H1 (cell line): ENCODE measurements around the gene NKX2-4. TPM values are rescaled to one million over a fixed set of nuclear protein-coding genes. Genes with fewer than 3 reads are reported as not detected.

ENCODE experiments used
- CTCF ChIA-PET: fragments of 300-600 bp; sonication (Branson Sonifier 250); formaldehyde crosslinking; loops from one replicate; lab custom pipeline; 2021; ENCODE audit not compliant: partially characterized antibody; lab: Charles Lee
- POLR2A ChIA-PET: fragments of 300-600 bp; sonication (Branson Sonifier 250); formaldehyde crosslinking; loops from one replicate; lab custom pipeline; 2021; ENCODE audit warnings: inconsistent platforms; ENCODE audit not compliant: partially characterized antibody; lab: Charles Lee
- DNase-seq, 2 experiments: peaks; one replicate each; pipeline versions ENCODE4 v3.0.0 to v3.0.0-alpha.2; 2010 to 2022; ENCODE audit warnings: low spot score in 2 of 2, low read depth in 1 of 2, mixed read lengths in 1 of 2
- FAIRE-seq: peaks from 2 replicates; lab custom pipeline; 2011; peaks lifted over from hg19 to GRCh38; lab: Jason Lieb, UNC
- H2AFZ ChIP-seq: 2 replicates; pipeline ENCODE4 v1.8.1; 2012; ENCODE audit warnings: low read length, inconsistent platforms
- H2AK5ac ChIP-seq: 2 replicates; pipeline ENCODE4 v1.6.1; 2013; ENCODE audit warnings: low read depth, low read length
- H2BK120ac ChIP-seq: replicated peaks from 2 replicates; pipeline ENCODE3; 2013; ENCODE audit warnings: low read depth, low read length, inconsistent platforms
- H2BK12ac ChIP-seq: 2 replicates; pipeline ENCODE4 v1.6.1; 2013; ENCODE audit warnings: low read depth, low read length
- H2BK15ac ChIP-seq: 2 replicates; pipeline ENCODE4 v1.6.1; 2013; ENCODE audit warnings: low read length
- H2BK20ac ChIP-seq: 2 replicates; pipeline ENCODE4 v1.6.1; 2013; ENCODE audit warnings: low read length
- H2BK5ac ChIP-seq: 2 replicates; pipeline ENCODE4 v1.6.1; 2013; ENCODE audit warnings: low read depth, low read length
- H3K14ac ChIP-seq: 2 replicates; pipeline ENCODE4 v1.6.1; 2013; ENCODE audit warnings: inconsistent platforms; ENCODE audit not compliant: insufficient read length
- H3K18ac ChIP-seq: 2 replicates; pipeline ENCODE4 v1.6.1; 2013; ENCODE audit warnings: low read length; ENCODE audit errors: extremely low read depth
- H3K23ac ChIP-seq: 2 replicates; pipeline ENCODE4 v1.6.1; 2013; ENCODE audit warnings: inconsistent platforms; ENCODE audit not compliant: insufficient read length
- H3K23me2 ChIP-seq: 2 replicates; pipeline ENCODE4 v1.6.1; 2013; ENCODE audit warnings: low read depth, low read length
- H3K27ac ChIP-seq: 2 replicates; pipeline ENCODE4 v1.6.1; 2011; ENCODE audit warnings: low read depth, low read length, inconsistent platforms
- H3K27me3 ChIP-seq, 4 experiments: replicated peaks in 1 of 4; 1 replicate in 1 of 4; 2 replicates in 3 of 4; pipeline versions ENCODE4 v1.6.1 to v1.8.1; 2011 to 2013; ENCODE audit warnings: low read length in 3 of 4, mild to moderate bottlenecking in 3 of 4, inconsistent platforms in 2 of 4, mixed read lengths in 2 of 4, moderate library complexity in 1 of 4; ENCODE audit not compliant: control insufficient read depth in 3 of 4, insufficient read depth in 3 of 4; ENCODE audit errors: extremely low read depth in 1 of 4
- H3K36me3 ChIP-seq, 4 experiments: 2 replicates each; pipeline versions ENCODE4 v1.6.1 to v1.8.1; 2011 to 2013; ENCODE audit warnings: mild to moderate bottlenecking in 4 of 4, low read length in 3 of 4, moderate library complexity in 2 of 4, control low read depth in 1 of 4, inconsistent platforms in 1 of 4; ENCODE audit not compliant: insufficient read depth in 4 of 4, control insufficient read depth in 2 of 4
- H3K4ac ChIP-seq: replicated peaks from 2 replicates; pipeline ENCODE3; 2013; ENCODE audit warnings: low read length, low read depth, mixed read lengths, inconsistent platforms; ENCODE audit not compliant: insufficient read length
- H3K4me1 ChIP-seq, 4 experiments: replicated peaks in 1 of 4; 1 replicate in 1 of 4; 2 replicates in 3 of 4; pipeline versions ENCODE4 v1.6.1 to v1.8.1; 2011 to 2013; ENCODE audit warnings: low read length in 3 of 4, inconsistent platforms in 2 of 4, mixed read lengths in 1 of 4; ENCODE audit not compliant: insufficient read depth in 4 of 4, control insufficient read depth in 3 of 4
- H3K4me2 ChIP-seq, 2 experiments: 2 replicates each; pipeline versions ENCODE4 v1.6.1 to v1.8.1; 2011 to 2013; ENCODE audit warnings: low read depth in 2 of 2, low read length in 2 of 2, control low read depth in 1 of 2, inconsistent platforms in 1 of 2, mild to moderate bottlenecking in 1 of 2; ENCODE audit not compliant: insufficient read depth in 1 of 2
- H3K4me3 ChIP-seq, 4 experiments: fragments of 200-600, 300-600 bp in 1 of 4; sonication (generic), shearing (Covaris generic), sonication (Bioruptor Twin) in 1 of 4; 2 replicates each; pipeline versions ENCODE4 v1.5.1 to v1.8.1; 2011 to 2016; ENCODE audit warnings: low read length in 4 of 4, low read depth in 3 of 4, control low read depth in 2 of 4, inconsistent platforms in 2 of 4, mild to moderate bottlenecking in 2 of 4, mixed read lengths in 1 of 4, moderate library complexity in 1 of 4; ENCODE audit not compliant: insufficient read depth in 2 of 4; ENCODE audit errors: extremely low read depth in 1 of 4
- H3K56ac ChIP-seq: replicated peaks from 2 replicates; pipeline ENCODE3; 2013; ENCODE audit warnings: low read depth, mild to moderate bottlenecking, mixed read lengths, low read length, inconsistent platforms; ENCODE audit not compliant: insufficient read length
- H3K79me1 ChIP-seq: 2 replicates; pipeline ENCODE4 v1.6.1; 2013; ENCODE audit warnings: low read depth, low read length, control low read depth
- H3K79me2 ChIP-seq, 2 experiments: 2 replicates each; pipeline versions ENCODE4 v1.6.1 to v1.8.1; 2012 to 2013; ENCODE audit warnings: low read length in 2 of 2, mild to moderate bottlenecking in 2 of 2, inconsistent platforms in 1 of 2; ENCODE audit not compliant: insufficient read depth in 2 of 2, control insufficient read depth in 1 of 2
- H3K9ac ChIP-seq, 4 experiments: replicated peaks in 1 of 4; 1 replicate in 1 of 4; 2 replicates in 3 of 4; pipeline versions ENCODE4 v1.6.1 to v1.8.1; 2011 to 2013; ENCODE audit warnings: low read depth in 3 of 4, low read length in 3 of 4, control low read depth in 2 of 4, mild to moderate bottlenecking in 2 of 4, moderate library complexity in 2 of 4, inconsistent platforms in 1 of 4; ENCODE audit errors: extremely low read depth in 1 of 4
- H3K9me3 ChIP-seq, 2 experiments: 2 replicates each; pipeline versions ENCODE4 v1.6.1 to v1.8.1; 2012 to 2013; ENCODE audit warnings: mild to moderate bottlenecking in 2 of 2, moderate library complexity in 2 of 2, control low read depth in 1 of 2, inconsistent platforms in 1 of 2, low read depth in 1 of 2, low read length in 1 of 2, mixed read lengths in 1 of 2; ENCODE audit not compliant: insufficient read depth in 2 of 2
- H4K20me1 ChIP-seq, 2 experiments: replicated peaks in 1 of 2; 2 replicates each; pipeline versions ENCODE3 to v1.8.1; 2011 to 2013; ENCODE audit warnings: inconsistent platforms in 2 of 2, low read length in 2 of 2, mild to moderate bottlenecking in 1 of 2; ENCODE audit not compliant: insufficient read depth in 2 of 2, control insufficient read depth in 1 of 2
- H4K5ac ChIP-seq: 2 replicates; pipeline ENCODE4 v1.6.1; 2013; ENCODE audit warnings: low read length, low read depth, mixed read lengths, inconsistent platforms; ENCODE audit not compliant: insufficient read length
- H4K8ac ChIP-seq: 2 replicates; pipeline ENCODE4 v1.8.0; 2013; ENCODE audit warnings: mild to moderate bottlenecking, moderate library complexity, low read length, inconsistent platforms; ENCODE audit not compliant: insufficient read depth; ENCODE audit errors: extremely low read depth
- H4K91ac ChIP-seq: replicated peaks from 2 replicates; pipeline ENCODE3; 2013; ENCODE audit warnings: low read length, mixed read lengths, inconsistent platforms; ENCODE audit not compliant: insufficient read length
- CBX5 ChIP-seq: fragments of 300-800, 300-1000 bp; sonication (generic); IDR thresholded peaks from 2 replicates; pipeline ENCODE4 v1.7.1; 2016; ENCODE audit warnings: antibody characterized with exemption, low read length, low read depth
- HDAC6 ChIP-seq: IDR thresholded peaks from one replicate; pipeline ENCODE4 v1.7.1; 2012; ENCODE audit warnings: low read depth, mild to moderate bottlenecking, inconsistent platforms, low read length, moderate library complexity
- TAF1 ChIP-seq: IDR thresholded peaks from 2 replicates; pipeline ENCODE4 v1.6.1; 2011; ENCODE audit warnings: mild to moderate bottlenecking, low read depth, low read length
- WGBS, 2 experiments: shearing (Covaris generic) in 1 of 2; methylation state at CpG; one replicate each; pipeline versions ENCODE4 v1.1.6 to v1.1.7; 2013 to 2015; ENCODE audit warnings: low lambda C conversion rate in 2 of 2, mixed read lengths in 2 of 2, inconsistent platforms in 1 of 2, low coverage in 1 of 2, missing lambda C conversion rate in 1 of 2; ENCODE audit not compliant: insufficient replicate concordance in 2 of 2, insufficient coverage in 1 of 2, insufficient read length in 1 of 2; ENCODE audit errors: extremely low coverage in 1 of 2, missing lambda C conversion rate in 1 of 2; 5-methylcytosine and 5-hydroxymethylcytosine counted together
- polyA plus RNA-seq, 7 experiments: library from polyadenylated mRNA; depleted of rRNA in 3 of 7; stranded (reverse) in 5 of 7; unstranded in 2 of 7; fragments of >200 nt in 5 of 7; fragments of 200-250 nt in 2 of 7; gene quantifications; 1 replicate in 5 of 7; 2 replicates in 1 of 7; 4 replicates in 1 of 7; pipeline versions ENCODE4 v1.2.1 to v1.2.3, GENCODE V29; 2011 to 2013; ENCODE audit warnings: missing spikeins in 2 of 7, mixed read lengths in 2 of 7
- total RNA-seq: library from RNA; stranded (reverse); fragmentation: NEBNext Ultra II Directional; extraction: Animal tissue kit (Norgen Biotek cat#: 25700); gene quantifications from 2 replicates; pipeline ENCODE4 v1.2.1, GENCODE V29; 2021

NKX2-4 gene
- total and polyA plus RNA-seq, 2 of the 8 experiments (the other 6 are each of a cell fraction or from before 2014, with no cell fraction given): 0.12 to 0.37 TPM

DNA sequence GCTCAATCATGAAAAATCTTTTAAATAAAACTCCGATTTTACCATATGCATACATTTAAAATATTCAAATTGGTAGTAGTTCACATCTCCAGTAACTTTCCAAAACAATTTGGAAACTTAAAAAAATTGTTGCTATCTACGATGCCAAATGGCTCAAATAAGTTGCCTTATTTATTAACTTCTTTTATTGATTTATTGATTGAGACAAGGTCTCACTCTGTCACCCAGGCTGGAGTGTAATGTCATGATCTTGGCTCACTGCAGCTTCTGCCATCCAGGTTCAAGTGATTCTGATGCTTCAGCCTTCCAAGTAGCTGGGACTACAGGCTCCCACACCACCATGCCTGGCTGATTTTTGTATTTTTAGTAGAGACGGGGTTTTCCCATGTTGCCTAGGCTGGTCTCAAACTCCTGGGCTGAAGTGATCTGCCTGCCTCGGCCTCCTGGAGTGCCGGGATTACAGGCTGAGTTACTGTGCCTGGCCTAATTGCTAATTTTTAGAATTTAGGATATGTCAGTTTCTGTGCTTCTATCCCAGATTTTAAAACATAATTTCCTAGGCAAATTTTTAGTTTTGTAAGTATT, 12.9 kb downstream of the NKX2-4 start:
- Histone ChIP-seq H3K23ac (no peak overlapping the region), H3K79me1 (no peaks in the 10 kb centered on the region), H4K5ac (no peak overlapping the region), H4K91ac (no peak overlapping the region), H3K79me2 (0 out of 4 replicates have a peak, but pooled peaks cover 0 to 5% of the 10 kb centered on the region in 2 experiments), H2BK20ac (no peak overlapping the region), H3K4me3 (no peak overlapping the region), H4K8ac (no peak overlapping the region), H3K9ac (no peak overlapping the region), H2AK5ac (no peak overlapping the region), H3K18ac (no peak overlapping the region), H3K4ac (no peak overlapping the region), H3K56ac (no peak overlapping the region), H2BK5ac (no peak overlapping the region), H3K27ac (no peak overlapping the region), H3K9me3 (no peaks in the 10 kb centered on the region), H3K4me1 (no peaks in the 10 kb centered on the region), H2AFZ (no peak overlapping the region), H3K27me3 (no peaks in the 10 kb centered on the region), H3K36me3 (peaks cover 3 to 42% (median 17%) of the 10 kb centered on the region in 4 experiments; a peak in 7 of 8 replicates), H3K4me2 (no peak overlapping the region), H3K23me2 (no peaks in the 10 kb centered on the region), H3K14ac (no peak overlapping the region), H2BK12ac (no peak overlapping the region), H2BK15ac (no peak overlapping the region), H2BK120ac (no peak overlapping the region), H4K20me1 (no peaks in the 10 kb centered on the region)
- DNase-seq: no peak
- 87% methylated on average over 5 of the region's 5 CpGs; no CpG with 5 or more reads in 1 of the 2 experiments for WGBS, 2 experiments
- POLR2A ChIA-PET: no interaction called here
- CTCF ChIA-PET: interaction anchor here (0.6 to 1.6 kb wide), 3 partner anchors 32 to 231 kb away, joined by 3 to 5 read pairs (median 5); no protein-coding TSS in a partner anchor
- no peak for FAIRE-seq
- no peak for TF ChIP-seq TAF1
- TF ChIP-seq CBX5: no peak
- TF ChIP-seq HDAC6: no peak
